Central memory CD4-positive, alpha-beta T cell (primary cell): Measurements from ENCODE around the gene BTK.

Experiments used
- DNase-seq: peaks from one replicate; pipeline ENCODE4 v3.0.0; 2022
- total RNA-seq, 3 experiments: gene quantifications; one replicate each; lab custom pipeline; 2026; lab: John Stamatoyannopoulos, UW

BTK gene
- total RNA-seq: 0 to 0.19 (median 0.14) reads per million in 3 experiments

GRCh38 chrX:101385795-101386541, at the start of gene BTK:
Gene BTK (minus strand): TSS chrX:101386191. CDS start chrX:101375284, 10,907 bp downstream.
- no peak for DNase-seq

DNA sequence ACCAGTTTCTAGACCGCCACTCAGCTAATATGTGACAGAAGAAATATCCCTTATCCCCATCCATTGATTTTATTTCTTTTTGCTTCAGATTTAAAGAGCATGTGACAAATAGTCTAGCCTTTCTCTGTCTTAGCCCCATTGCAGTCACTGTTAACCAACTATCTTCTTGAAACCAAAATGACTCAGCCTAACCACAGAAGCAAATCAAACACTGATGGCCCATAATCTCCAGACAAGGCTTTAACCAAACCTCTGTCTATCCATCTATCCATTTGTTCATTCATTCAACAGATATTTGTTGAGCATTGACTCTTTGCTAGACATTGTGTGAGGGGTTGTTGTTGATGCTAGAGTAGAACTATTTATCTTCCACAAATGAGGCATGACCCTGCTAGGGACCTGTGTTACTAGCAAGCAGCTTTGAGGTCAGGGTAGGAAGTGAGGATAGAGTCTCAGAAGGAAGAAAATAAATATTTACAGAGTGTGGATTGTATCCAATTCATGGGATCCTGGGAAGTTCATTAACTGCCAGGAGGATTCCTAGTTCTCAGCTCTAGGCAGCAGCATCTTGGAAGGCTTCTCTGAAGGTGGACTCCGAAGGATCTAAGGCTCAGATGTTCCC, 44.6 kb upstream of the BTK start:
- DNase-seq: no peak

DNA sequence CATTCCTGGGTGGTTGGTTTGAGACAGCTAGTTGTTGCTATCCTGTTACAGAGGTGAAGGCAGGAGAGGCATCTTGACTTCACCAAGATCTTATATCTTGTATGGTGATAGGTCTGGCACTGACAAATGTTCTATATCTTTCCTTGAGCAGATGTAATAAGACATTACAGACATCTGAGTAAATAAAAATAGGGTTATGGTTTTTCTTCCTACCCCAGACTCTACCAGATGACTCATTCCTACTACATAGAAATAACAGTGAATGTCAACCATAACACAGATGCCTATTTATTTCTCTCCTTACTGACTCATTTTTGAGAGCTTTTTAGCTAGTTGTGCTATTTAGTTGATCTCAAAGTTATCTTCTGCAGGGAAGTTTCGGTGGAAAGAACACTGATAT, 43.9 kb upstream of the BTK start:
- DNase-seq: no peak

DNA sequence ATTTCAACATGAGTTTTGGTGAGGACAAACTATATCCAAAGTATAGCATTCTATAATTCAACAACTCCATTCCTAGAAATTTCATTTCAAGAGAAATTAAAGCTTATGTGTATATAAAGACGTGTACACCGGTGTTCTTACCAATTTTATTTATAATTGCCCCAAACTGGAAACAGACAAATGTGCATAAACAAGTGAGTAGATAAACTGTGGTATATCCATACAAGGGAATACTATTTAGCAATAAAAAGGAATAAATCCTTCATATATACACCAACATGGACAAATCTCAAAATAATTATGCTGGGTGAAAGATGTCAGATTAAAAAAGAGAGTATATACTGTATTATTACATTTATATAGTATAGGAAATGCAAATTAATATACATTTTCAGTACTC, 42.0 kb upstream of the BTK start:
- no peak for DNase-seq

DNA sequence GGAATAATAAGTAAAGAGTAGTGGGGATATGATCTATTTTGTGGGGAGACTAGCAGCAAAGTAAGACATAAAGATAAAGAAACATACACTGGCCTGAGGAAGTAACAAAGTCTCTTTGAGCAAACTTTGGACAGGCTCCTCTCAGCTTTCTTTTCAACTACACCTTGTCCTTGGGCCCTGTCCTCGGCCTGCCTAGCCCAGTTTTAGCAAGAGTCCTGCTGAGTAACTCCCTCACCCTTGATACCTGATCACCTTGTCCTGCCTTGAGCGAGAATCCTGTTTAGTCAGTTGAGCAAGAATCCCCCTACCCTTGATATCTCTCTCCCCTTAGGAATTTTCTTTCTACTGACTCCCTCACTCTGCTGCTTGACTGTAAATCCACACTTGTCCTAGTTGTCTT, 33.5 kb upstream of the BTK start:
- no peak for DNase-seq

DNA sequence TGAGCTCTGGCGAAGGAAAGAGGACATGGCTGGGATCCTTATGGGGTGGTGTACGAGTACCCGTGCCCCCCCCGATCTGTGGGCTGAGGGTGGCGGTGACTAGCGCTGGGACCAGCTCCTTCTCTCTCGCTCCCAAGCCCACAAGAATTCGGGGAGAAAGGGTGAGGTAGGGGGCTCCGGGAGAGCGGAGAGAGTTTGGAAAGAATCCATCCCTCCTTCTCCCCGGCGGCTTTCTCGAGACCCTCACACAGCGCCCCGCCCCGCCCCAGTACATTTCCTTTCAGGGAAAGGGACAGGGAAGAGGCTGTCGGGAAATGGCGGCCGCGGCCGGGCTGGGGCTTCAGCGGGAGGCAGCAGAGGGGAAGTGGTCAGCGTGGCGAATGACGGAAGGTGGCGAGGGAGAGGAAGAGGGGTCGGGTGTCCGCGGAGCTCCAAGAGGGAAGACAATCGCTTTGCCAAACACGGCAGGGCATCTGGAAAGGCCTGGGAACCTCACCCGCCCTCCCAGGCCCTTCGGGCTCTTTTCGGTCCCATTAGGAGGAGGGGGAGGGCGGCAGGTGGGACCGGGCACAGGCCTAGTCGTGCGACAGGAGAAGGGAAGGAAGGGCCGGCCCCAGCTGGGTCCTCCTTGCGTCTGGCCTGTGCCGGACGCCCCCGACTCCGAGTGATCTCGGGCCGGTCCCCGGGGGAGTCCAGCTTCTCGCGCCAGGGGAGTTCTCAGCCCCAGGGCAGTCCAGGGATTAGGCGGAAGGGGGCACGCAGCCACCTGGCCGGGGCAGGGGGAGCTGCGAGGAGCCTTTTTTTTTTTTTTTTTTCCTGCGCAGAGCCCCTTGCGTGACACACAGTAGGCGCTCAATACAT, 32.2 kb upstream of the BTK start:
- DNase-seq: peak; percentile 17

GRCh38 chrX:101417190-101417589, 31.2 kb upstream of the BTK start:
- no peak for DNase-seq

- DNase-seq: no peak
Observed at GRCh38 chrX:101416691-101417090, 30.7 kb upstream of the BTK start.

DNA sequence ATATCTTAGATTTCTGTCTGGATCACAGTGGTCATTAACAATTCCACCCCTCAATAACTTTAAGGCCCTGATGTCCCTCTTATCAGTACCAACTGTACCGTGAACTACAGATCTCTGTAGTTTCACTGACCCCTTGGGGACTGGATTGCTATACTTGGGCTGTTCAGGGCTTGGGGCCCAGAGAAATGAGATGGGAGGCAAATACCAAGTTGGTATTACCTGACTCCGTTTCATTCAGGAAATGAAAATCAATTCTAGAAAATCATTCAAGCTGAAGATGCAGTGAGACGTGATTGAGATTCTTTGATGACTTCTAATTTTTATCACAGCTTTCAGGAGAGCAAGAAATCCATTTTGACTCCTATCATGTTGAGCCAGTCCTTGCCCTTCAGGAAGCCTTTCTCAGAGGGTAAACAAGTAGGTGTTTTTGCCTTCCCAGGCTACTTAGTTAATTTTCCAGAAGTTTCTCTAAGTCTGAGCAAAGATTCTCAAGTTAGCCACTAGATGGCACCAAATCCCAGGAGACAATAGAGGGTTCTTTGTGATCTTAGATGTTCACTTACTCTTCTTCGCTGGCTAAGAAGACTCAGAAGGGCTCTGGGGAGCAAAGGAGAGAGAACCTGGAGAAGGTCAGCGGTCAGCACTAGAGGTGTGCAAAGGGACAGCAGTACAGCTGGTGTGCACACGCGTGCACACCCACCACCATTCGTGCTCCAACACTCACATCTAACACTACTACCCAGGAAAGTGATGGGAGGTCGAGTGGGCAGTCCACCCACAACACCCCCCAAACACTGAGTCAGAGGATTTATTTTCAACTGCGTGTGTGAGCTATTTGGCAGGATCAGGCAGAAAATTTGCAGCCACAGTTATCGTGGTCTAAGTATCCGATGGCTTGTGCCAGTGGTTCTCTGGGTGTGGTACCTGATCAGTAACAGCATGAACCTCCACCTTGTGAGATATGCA, 29.5 kb upstream of the BTK start:
- peak; percentile 60 for DNase-seq

- no peak for DNase-seq
Observed at GRCh38 chrX:101411984-101412383, 26.0 kb upstream of the BTK start.

DNA sequence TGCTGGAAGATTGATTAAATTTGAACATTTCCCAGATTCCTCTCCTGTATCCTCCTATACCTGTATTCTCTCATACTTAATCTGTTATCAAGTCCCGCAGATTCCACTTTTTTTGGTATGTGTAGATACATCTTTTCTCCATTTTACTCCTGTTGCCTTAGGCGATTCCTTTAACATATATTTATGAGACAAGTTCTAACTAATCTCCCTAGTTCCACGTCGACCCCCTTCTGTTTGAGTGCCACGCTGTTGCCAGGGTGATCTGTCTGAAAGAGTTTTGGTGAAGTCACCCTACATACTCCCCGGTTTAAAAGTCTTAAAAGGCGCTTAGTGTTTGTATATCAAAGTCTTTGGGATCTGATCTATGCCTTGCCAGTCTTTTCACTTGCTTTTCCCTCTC, 24.5 kb upstream of the BTK start:
- no peak for DNase-seq

DNA sequence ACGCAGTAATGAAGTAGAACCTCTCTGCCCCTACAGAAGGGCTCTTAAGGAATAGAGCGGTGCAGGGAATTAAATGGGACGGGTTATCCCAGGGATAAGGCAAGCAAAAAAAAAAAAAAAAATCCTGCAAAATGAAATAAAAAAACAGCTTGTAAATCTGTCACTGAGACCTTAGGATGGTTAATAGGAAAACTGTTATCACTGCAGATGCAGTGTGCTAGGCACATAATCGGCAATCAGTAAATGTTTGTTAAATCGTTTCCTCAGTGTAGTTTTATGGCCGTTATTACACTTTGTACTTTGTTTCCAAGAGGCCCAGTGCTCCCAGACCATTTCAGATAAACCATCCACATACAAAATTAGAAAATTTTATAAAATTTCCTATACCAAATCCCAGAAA, 23.1 kb upstream of the BTK start:
- no peak for DNase-seq

GRCh38 chrX:101408532-101408841, 22.5 kb upstream of the BTK start:
- no peak for DNase-seq

DNA sequence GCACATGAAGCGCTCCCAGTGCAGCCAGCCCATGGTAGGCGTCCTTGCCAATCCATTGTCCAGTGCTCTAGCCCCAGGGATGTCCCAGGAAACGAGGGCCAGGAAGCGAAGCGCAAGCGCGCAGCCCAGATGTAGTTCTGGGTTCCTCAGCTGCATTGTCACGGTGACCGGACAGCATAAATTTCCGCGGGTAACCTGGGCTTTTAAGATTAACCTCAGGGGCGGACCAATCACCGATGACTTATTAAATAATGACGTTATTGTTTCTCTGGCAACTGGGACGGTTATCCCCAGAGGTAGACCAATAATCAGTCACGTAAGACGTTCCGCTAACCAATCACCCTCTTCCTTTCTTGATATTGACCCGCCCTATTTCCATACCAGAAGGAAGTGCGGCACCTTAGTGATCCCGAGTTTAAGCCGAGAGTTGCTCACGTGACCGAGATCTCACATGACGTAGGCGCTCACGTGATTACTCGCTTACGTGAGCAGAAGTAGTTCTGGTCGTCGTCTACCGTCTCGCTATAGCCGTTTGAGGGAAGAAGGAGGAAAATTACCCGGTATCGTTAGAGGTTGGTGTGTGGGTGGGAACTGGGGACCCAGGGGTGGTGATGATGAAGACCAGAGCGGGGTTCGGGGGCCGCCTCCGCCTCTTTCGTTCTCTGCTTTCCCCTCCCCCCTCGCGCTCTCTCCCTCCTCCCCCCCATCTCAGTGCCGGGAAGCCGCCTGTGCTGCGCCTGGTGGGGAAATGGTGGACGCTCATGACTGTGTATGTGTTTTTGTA, 21.9 kb upstream of the BTK start, which contains the start of the genes GLA and HNRNPH2:
Gene GLA (minus strand): TSS at position 178 of the 784 bp plus-strand sequence. CDS start 22 bp downstream, at position 156.
Gene HNRNPH2 (plus strand): TSS at position 475 of the 784 bp plus-strand sequence. CDS start 3,767 bp downstream, outside the sequence.
- DNase-seq: peak; percentile 91

DNA sequence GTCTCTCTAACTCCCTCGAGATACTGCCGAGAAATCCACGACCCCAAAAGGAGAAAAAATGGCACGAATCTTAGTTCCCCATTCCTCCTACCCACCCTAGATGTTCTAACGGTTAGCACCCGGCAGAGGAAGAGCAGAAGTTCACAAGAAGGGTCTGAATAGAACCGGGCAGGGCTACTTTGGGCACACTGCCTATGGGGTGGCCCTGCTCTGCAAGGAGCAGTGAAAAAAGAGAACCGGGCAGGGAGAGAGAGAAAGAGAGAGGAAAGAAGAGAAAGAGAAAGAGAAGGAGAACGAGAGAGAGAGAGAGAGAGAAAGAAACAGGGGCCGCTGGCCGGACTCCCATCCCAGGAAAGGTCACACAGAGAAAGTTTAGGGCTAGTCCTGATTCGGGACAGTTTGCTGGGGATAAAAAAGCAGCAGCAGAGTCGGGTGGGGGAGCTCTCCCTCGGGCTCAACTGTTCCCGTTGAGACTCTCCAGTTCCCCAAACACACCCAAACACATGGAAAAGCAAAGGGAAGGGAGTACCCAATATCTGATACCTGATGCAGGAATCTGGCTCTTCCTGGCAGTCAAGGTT, 21.3 kb upstream of the BTK start:
- DNase-seq: no peak

DNA sequence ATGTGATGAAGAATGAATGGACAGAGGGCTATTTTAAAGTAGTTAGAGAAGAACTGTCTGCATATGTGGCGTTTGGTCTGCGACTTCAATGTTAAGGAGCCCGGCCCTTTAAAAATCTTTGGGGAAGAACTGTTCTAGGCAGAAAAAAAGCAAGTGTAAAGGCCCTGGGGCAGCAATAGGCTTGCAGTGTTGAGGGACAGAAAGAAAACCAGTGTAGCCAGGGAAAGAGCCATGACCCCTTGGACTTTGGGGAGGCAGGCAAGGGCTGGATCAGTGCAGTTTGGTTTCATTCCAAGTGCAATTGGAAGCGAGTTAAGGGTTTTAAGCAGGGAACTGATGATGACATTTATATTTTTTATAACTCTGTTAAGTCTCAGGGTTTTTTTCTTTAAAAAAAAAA, 13.8 kb upstream of the BTK start:
- DNase-seq: no peak

DNA sequence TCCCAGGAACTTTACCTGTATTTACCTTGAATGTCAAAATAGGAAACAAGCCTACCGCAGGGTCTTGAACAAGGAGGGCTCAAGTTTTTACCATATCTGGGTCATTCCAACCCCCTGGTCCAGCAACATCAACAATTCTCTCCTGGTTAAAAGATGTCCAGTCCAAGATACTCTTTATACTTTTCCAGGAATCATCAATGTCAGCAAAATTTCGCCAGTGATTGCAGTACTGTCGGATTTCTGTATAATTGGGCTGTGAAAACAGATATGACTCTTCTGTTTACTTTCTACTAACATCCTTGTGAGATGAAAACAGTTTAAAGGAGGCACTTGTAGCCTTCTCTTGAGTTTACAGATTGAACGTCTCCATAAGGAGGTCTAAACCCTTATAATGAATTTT, 12.7 kb upstream of the BTK start:
- DNase-seq: no peak

DNA sequence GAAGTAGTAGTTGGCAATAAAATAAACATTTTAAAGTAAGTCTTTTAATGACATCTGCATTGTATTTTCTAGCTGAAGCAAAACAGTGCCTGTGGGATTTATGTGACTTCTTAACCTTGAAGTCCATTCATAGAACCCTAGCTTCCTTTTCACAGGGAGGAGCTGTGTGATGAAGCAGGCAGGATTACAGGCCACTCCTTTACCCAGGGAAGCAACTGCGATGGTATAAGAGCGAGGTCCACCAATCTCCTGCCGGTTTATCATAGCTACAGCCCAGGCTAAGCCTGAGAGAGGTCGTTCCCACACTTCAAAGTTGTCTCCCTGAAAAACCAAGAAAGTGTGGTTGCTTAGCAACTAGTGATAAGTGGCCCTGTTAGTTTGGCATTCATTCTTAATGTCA, 11.8 kb upstream of the BTK start:
- DNase-seq: no peak

GRCh38 chrX:101395789-101396188, 9.8 kb upstream of the BTK start:
- DNase-seq: no peak

DNA sequence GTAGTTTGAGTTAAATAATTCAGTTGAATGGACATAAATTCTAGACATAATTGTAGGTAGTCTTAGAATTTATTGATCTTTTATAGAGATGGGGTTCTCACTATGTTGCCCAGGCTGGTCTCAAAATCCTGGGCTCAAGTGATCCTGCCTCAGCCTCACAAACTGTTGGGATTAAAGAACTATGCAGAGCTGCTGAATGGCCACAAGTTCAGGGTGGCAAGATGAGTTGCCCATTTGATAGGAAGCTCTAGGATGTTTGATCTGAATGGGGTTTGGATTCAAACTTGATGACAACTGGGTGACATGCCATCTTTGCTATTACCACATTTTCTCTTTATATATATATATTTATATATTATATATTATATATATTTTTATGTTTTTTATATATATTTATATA, 8.4 kb upstream of the BTK start:
- DNase-seq: no peak
